Keratinocyte (primary cell): ENCODE results near the gene CROT. TPM values are rescaled to one million over a fixed set of nuclear protein-coding genes. Genes with fewer than 3 reads are reported as not detected.
A peak's percentile ranks its signal among the peaks of the same experiment; 100 is the strongest.

Experiments used
- DNase-seq: peaks from one replicate; pipeline ENCODE4 v3.0.0-alpha.2; 2011; ENCODE audit warnings: low read depth, missing footprints, low spot score
- FAIRE-seq: peaks from 2 replicates; lab custom pipeline; 2011; peaks lifted over from hg19 to GRCh38; lab: Jason Lieb, UNC
- H2AFZ ChIP-seq: 2 replicates; pipeline ENCODE4 v1.6.0; 2012; ENCODE audit warnings: low read length, control low read depth, inconsistent platforms; ENCODE audit not compliant: control insufficient read depth
- H3K27ac ChIP-seq: 2 replicates; pipeline ENCODE4 v1.5.1; 2011; ENCODE audit warnings: low read length; ENCODE audit not compliant: control insufficient read depth, insufficient read depth
- H3K27me3 ChIP-seq: 3 replicates; pipeline ENCODE4 v1.6.0; 2011; ENCODE audit warnings: low read length; ENCODE audit not compliant: control insufficient read depth, insufficient read depth; ENCODE audit errors: extremely low read depth
- H3K36me3 ChIP-seq, 2 experiments: 2 replicates in 1 of 2; 3 replicates in 1 of 2; pipeline ENCODE4 v1.5.1; 2011; ENCODE audit warnings: low read length in 2 of 2, mild to moderate bottlenecking in 1 of 2; ENCODE audit not compliant: control insufficient read depth in 2 of 2, insufficient read depth in 2 of 2; ENCODE audit errors: extremely low read depth in 1 of 2
- H3K4me1 ChIP-seq: 3 replicates; pipeline ENCODE4 v1.5.1; 2011; ENCODE audit warnings: low read length; ENCODE audit not compliant: control insufficient read depth, insufficient read depth; ENCODE audit errors: extremely low read depth
- H3K4me2 ChIP-seq: 3 replicates; pipeline ENCODE4 v1.6.0; 2011; ENCODE audit warnings: low read depth, low read length; ENCODE audit not compliant: control insufficient read depth, insufficient read depth; ENCODE audit errors: extremely low read depth
- H3K4me3 ChIP-seq, 3 experiments: fragments of 200-600 bp in 1 of 3; sonication (generic) in 1 of 3; 2 replicates in 2 of 3; 3 replicates in 1 of 3; pipeline ENCODE4 v1.5.1; 2011 to 2016; ENCODE audit warnings: low read length in 3 of 3, mild to moderate bottlenecking in 3 of 3, control low read depth in 2 of 3, inconsistent platforms in 1 of 3, low read depth in 1 of 3, mixed read lengths in 1 of 3, mixed run types in 1 of 3, moderate library complexity in 1 of 3; ENCODE audit not compliant: control insufficient read depth in 2 of 3, insufficient read depth in 2 of 3; ENCODE audit errors: extremely low read depth in 1 of 3
- H3K79me2 ChIP-seq: 2 replicates; pipeline ENCODE4 v1.6.0; 2012; ENCODE audit warnings: low read length; ENCODE audit not compliant: control insufficient read depth, insufficient read depth
- H3K9ac ChIP-seq: 3 replicates; pipeline ENCODE4 v1.6.0; 2011; ENCODE audit warnings: low read length; ENCODE audit not compliant: control insufficient read depth, insufficient read depth; ENCODE audit errors: extremely low read depth
- H3K9me1 ChIP-seq: 3 replicates; pipeline ENCODE4 v1.6.0; 2011; ENCODE audit warnings: low read length; ENCODE audit not compliant: control insufficient read depth, insufficient read depth; ENCODE audit errors: extremely low read depth
- H3K9me3 ChIP-seq: 2 replicates; pipeline ENCODE4 v1.5.1; 2012; ENCODE audit warnings: low read depth, low read length; ENCODE audit not compliant: control insufficient read depth
- H4K20me1 ChIP-seq: 3 replicates; pipeline ENCODE4 v1.6.0; 2011; ENCODE audit warnings: low read length; ENCODE audit not compliant: control insufficient read depth, insufficient read depth; ENCODE audit errors: extremely low read depth
- CTCF ChIP-seq, 3 experiments: IDR thresholded peaks in 1 of 3; conservative IDR thresholded peaks in 1 of 3; optimal IDR thresholded peaks in 1 of 3; 2 replicates in 2 of 3; 3 replicates in 1 of 3; pipeline versions ENCODE3 to v1.5.1; 2011; ENCODE audit warnings: low read length in 3 of 3, mild to moderate bottlenecking in 3 of 3, moderate library complexity in 2 of 3, control low read depth in 1 of 3, inconsistent platforms in 1 of 3; ENCODE audit not compliant: insufficient read depth in 2 of 3; ENCODE audit errors: extremely low read depth in 1 of 3
- EZH2 ChIP-seq: IDR thresholded peaks from one replicate; pipeline ENCODE4 v1.6.1; 2012; ENCODE audit warnings: inconsistent platforms, mild to moderate bottlenecking, low read length, moderate library complexity
- dilution Hi-C: fragments of 300-500 bp; cut with MboI; formaldehyde crosslinking; loops from one replicate; pipeline ENCODE4 v1.7.0; 2020; ENCODE audit warnings: low sequenced_read_pairs; ENCODE audit not compliant: extremely low pct_ligation_motif_present
- polyA plus RNA-seq, 5 experiments: library from polyadenylated mRNA; depleted of rRNA in 3 of 5; stranded (reverse) in 3 of 5; stranded (forward) in 1 of 5; unstranded in 1 of 5; fragments of >200 nt; gene quantifications; 1 replicate in 1 of 5; 2 replicates in 3 of 5; 3 replicates in 1 of 5; pipeline versions ENCODE4 v1.2.1 to v1.2.3, GENCODE V29; 2011 to 2012; ENCODE audit warnings: missing spikeins in 2 of 5, low read depth in 1 of 5, low replicate concordance in 1 of 5

The CROT gene
- polyA plus RNA-seq, 1 donor (not counting 4 experiments of a cell fraction or from before 2014, with no cell fraction given) = 22.3 TPM

- no peak overlapping the region for H2AFZ ChIP-seq
- dilution Hi-C loops = no loop called here
- FAIRE-seq (no peak), DNase-seq (no peak)
- H3K36me3 ChIP-seq = no peaks in the 10 kb centered on the region
- no peaks in the 10 kb centered on the region for H3K27me3 ChIP-seq
- H3K9me3 ChIP-seq = no peaks in the 10 kb centered on the region
- H3K9ac ChIP-seq = no peak overlapping the region
- H4K20me1 ChIP-seq = no peaks in the 10 kb centered on the region
- H3K4me2 ChIP-seq = no peak overlapping the region
- TF ChIP-seq EZH2 (no peak), CTCF (optimal IDR thresholded peaks at IDR 0.05 in 1 of 3, IDR thresholded peaks at IDR 0.05 in 1 of 3, conservative IDR thresholded peaks at IDR 0.05 in 1 of 3; ENCODE audit: extremely low read depth in 1 of 3, insufficient read depth in 2 of 3, low read length in 3 of 3) (no peak)
- no peak overlapping the region for H3K4me3 ChIP-seq
- no peak overlapping the region for H3K27ac ChIP-seq
- peaks cover 24% of the 10 kb centered on the region for H3K4me1 ChIP-seq
- H3K9me1 ChIP-seq = no peaks in the 10 kb centered on the region
- peaks cover 5% of the 10 kb centered on the region for H3K79me2 ChIP-seq
Observed at GRCh38 chr7:87341441-87341840, 4.0 kb upstream of the CROT start.

GRCh38 chr7:87342231-87342630 lies 3.2 kb upstream of the CROT start:
- Histone ChIP-seq H3K4me2 (peak overlapping the region; percentile 18), H3K79me2 (peaks cover 5% of the 10 kb centered on the region), H3K9me3 (no peaks in the 10 kb centered on the region), H2AFZ (no peak overlapping the region), H3K27ac (no peak overlapping the region), H3K9ac (no peak overlapping the region), H3K9me1 (no peaks in the 10 kb centered on the region), H3K36me3 (no peaks in the 10 kb centered on the region), H3K4me3 (no peak overlapping the region), H3K4me1 (peaks cover 30% of the 10 kb centered on the region), H3K27me3 (no peaks in the 10 kb centered on the region), H4K20me1 (no peaks in the 10 kb centered on the region)
- dilution Hi-C loops = no loop called here
- no peak for TF ChIP-seq CTCF (optimal IDR thresholded peaks at IDR 0.05 in 1 of 3, IDR thresholded peaks at IDR 0.05 in 1 of 3, conservative IDR thresholded peaks at IDR 0.05 in 1 of 3; ENCODE audit: extremely low read depth in 1 of 3, insufficient read depth in 2 of 3, low read length in 3 of 3)
- TF ChIP-seq EZH2 = no peak
- FAIRE-seq (no peak), DNase-seq (no peak)
